OCI-LY3 (cell line): ENCODE data around the gene VAV2.

ENCODE experiments used
- H2AFZ ChIP-seq: fragments of 200-600, 300-600 bp; shearing (Covaris generic); 2 replicates; pipeline ENCODE4 v1.6.0; 2014; ENCODE audit warnings: antibody characterized with exemption, low read depth, low read length
- H3K27ac ChIP-seq: fragments of 200-600, 300-600 bp; sonication (generic); 2 replicates; pipeline ENCODE4 v1.5.1; 2014; ENCODE audit warnings: mild to moderate bottlenecking, low read length, moderate library complexity, mixed read lengths
- H3K27me3 ChIP-seq: fragments of 200-600, 300-600 bp; sonication (generic); 2 replicates; pipeline ENCODE4 v1.6.1; 2014; ENCODE audit warnings: low read depth, low read length, mixed read lengths
- H3K36me3 ChIP-seq: fragments of 200-600, 300-600 bp; sonication (generic); replicated peaks from 2 replicates; pipeline ENCODE3; 2014; ENCODE audit warnings: low read depth, low read length, mixed read lengths
- H3K4me1 ChIP-seq: fragments of 300-600, 200-600 bp; sonication (generic); 2 replicates; pipeline ENCODE4 v1.6.1; 2014; ENCODE audit warnings: low read length, mixed read lengths
- H3K4me2 ChIP-seq: fragments of 200-600, 300-600 bp; sonication (generic); 2 replicates; pipeline ENCODE4 v1.6.1; 2014; ENCODE audit warnings: low read length, mixed read lengths
- H3K4me3 ChIP-seq: fragments of 300-600, 200-600 bp; sonication (generic); 2 replicates; pipeline ENCODE4 v1.5.1; 2014; ENCODE audit warnings: antibody characterized with exemption, mild to moderate bottlenecking, low read length, moderate library complexity
- H3K79me2 ChIP-seq: fragments of 300-600, 200-600 bp; shearing (Covaris generic); 2 replicates; pipeline ENCODE4 v1.6.1; 2014; ENCODE audit warnings: mild to moderate bottlenecking, low read length, mixed read lengths
- H3K9ac ChIP-seq: fragments of 300-600, 200-600 bp; shearing (Covaris generic); 2 replicates; pipeline ENCODE4 v1.6.0; 2014; ENCODE audit warnings: mild to moderate bottlenecking, low read length, moderate library complexity
- H3K9me3 ChIP-seq: fragments of 200-600, 300-600 bp; shearing (Covaris generic); 2 replicates; pipeline ENCODE4 v1.6.1; 2014; ENCODE audit warnings: low read length, mixed read lengths; ENCODE audit not compliant: insufficient read depth
- H4K20me1 ChIP-seq: fragments of 200-600, 300-600 bp; sonication (generic); 2 replicates; pipeline ENCODE4 v1.6.1; 2016; ENCODE audit warnings: low read length, mixed read lengths; ENCODE audit not compliant: insufficient read depth
- CTCF ChIP-seq: fragments of 200-600, 300-600 bp; sonication (generic); IDR thresholded peaks from 2 replicates; pipeline ENCODE4 v1.5.1; 2014; ENCODE audit warnings: antibody characterized with exemption, low read length, low read depth
- EZH2phosphoT487 ChIP-seq: fragments of 200-600 bp; shearing (Covaris generic); IDR thresholded peaks from 2 replicates; pipeline ENCODE4 v1.6.1; 2018; ENCODE audit warnings: antibody characterized with exemption, mixed run types, low read depth

The VAV2 gene

GRCh38 chr9:133998915-133999595, 6.9 kb upstream of the VAV2 start:
- Histone ChIP-seq H3K79me2 (no peaks in the 10 kb centered on the region), H3K9me3 (no peaks in the 10 kb centered on the region), H3K27ac (no peak overlapping the region), H2AFZ (no peak overlapping the region), H3K27me3 (no peaks in the 10 kb centered on the region), H3K9ac (no peak overlapping the region), H3K4me3 (no peak overlapping the region), H3K36me3 (no peaks in the 10 kb centered on the region), H4K20me1 (peaks cover 3% of the 10 kb centered on the region; the same call in 1 of the 2 replicates), H3K4me1 (peaks cover 9% of the 10 kb centered on the region), H3K4me2 (no peak overlapping the region)
- TF ChIP-seq CTCF (no peak), EZH2phosphoT487 (no peak)

GRCh38 chr9:133997584-133997983, 5.5 kb upstream of the VAV2 start:
- no peaks in the 10 kb centered on the region for H3K27me3 ChIP-seq
- H3K36me3 ChIP-seq, result no peaks in the 10 kb centered on the region
- no peak overlapping the region for H3K27ac ChIP-seq
- no peaks in the 10 kb centered on the region for H3K79me2 ChIP-seq
- no peak overlapping the region for H3K9ac ChIP-seq
- H3K9me3 ChIP-seq, result no peaks in the 10 kb centered on the region
- no peak overlapping the region for H3K4me3 ChIP-seq
- peaks cover 17% of the 10 kb centered on the region for H3K4me1 ChIP-seq
- peaks cover 3% of the 10 kb centered on the region; the same call in 1 of the 2 replicates for H4K20me1 ChIP-seq
- no peak overlapping the region for H3K4me2 ChIP-seq
- no peak for TF ChIP-seq EZH2phosphoT487
- no peak for TF ChIP-seq CTCF
- H2AFZ ChIP-seq, result no peak overlapping the region

GRCh38 chr9:133996531-133997520, 4.7 kb upstream of the VAV2 start:
- TF ChIP-seq CTCF (no peak), EZH2phosphoT487 (no peak)
- peaks cover 17% of the 10 kb centered on the region for H3K4me1 ChIP-seq
- no peaks in the 10 kb centered on the region for H3K9me3 ChIP-seq

More at GRCh38 chr9:133996531-133997520, 4.7 kb upstream of the VAV2 start:
- peaks cover 3% of the 10 kb centered on the region; the same call in 1 of the 2 replicates for H4K20me1 ChIP-seq
- H3K36me3 ChIP-seq, result no peaks in the 10 kb centered on the region
- no peak overlapping the region for H3K9ac ChIP-seq
- H2AFZ ChIP-seq, result no peak overlapping the region
- no peak overlapping the region for H3K4me2 ChIP-seq
- H3K79me2 ChIP-seq, result peaks cover 7% of the 10 kb centered on the region
- H3K27me3 ChIP-seq, result no peaks in the 10 kb centered on the region
- no peak overlapping the region for H3K4me3 ChIP-seq
- no peak overlapping the region for H3K27ac ChIP-seq
